ENCODE results near the gene GRID2.

The GRID2 gene

GRCh38 chr4:92262371-92262770 is 41.4 kb upstream of the GRID2 start:
- in situ Hi-C loops (cut with MboI; ENCODE audit: low sequenced_read_pairs, unreplicated experiment) = no loop called here
- TF ChIP-seq, protein P1, sequence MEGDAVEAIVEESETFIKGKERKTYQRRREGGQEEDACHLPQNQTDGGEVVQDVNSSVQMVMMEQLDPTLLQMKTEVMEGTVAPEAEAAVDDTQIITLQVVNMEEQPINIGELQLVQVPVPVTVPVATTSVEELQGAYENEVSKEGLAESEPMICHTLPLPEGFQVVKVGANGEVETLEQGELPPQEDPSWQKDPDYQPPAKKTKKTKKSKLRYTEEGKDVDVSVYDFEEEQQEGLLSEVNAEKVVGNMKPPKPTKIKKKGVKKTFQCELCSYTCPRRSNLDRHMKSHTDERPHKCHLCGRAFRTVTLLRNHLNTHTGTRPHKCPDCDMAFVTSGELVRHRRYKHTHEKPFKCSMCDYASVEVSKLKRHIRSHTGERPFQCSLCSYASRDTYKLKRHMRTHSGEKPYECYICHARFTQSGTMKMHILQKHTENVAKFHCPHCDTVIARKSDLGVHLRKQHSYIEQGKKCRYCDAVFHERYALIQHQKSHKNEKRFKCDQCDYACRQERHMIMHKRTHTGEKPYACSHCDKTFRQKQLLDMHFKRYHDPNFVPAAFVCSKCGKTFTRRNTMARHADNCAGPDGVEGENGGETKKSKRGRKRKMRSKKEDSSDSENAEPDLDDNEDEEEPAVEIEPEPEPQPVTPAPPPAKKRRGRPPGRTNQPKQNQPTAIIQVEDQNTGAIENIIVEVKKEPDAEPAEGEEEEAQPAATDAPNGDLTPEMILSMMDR (IDR thresholded peaks at IDR 0.05; ENCODE audit: borderline replicate concordance, control extremely low read depth, extremely low read depth, insufficient read depth, missing control alignments) = no peak
- no peak for DNase-seq (ENCODE audit: low spot score)

DNA sequence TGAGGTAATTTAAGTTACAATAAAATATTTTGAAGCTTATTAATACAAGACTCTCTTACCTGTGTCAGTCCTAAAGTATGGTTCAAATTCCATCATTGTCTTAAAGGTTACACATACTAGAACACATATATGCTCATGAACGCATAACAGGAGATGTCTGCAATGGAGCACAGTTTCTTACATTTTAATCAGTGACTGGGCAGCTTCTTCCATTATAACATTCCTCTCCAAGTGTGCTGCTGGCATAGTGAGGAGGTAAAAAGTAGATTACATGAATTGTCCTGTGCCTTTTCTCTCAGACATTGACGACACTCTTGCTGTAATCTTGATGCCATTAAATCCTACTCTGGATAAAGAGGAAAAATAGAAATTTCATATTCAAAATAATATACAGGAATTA is 40.8 kb upstream of the GRID2 start:
- no peak for DNase-seq (ENCODE audit: low spot score)
- in situ Hi-C loops (cut with MboI; ENCODE audit: low sequenced_read_pairs, unreplicated experiment) = no loop called here
- TF ChIP-seq, protein P1 (IDR thresholded peaks at IDR 0.05; ENCODE audit: borderline replicate concordance, control extremely low read depth, extremely low read depth, insufficient read depth, missing control alignments) = no peak

- in situ Hi-C loops (cut with MboI; ENCODE audit: low sequenced_read_pairs, unreplicated experiment) = no loop called here
- no peak for DNase-seq (ENCODE audit: low spot score)
- TF ChIP-seq, protein P1 (IDR thresholded peaks at IDR 0.05; ENCODE audit: borderline replicate concordance, control extremely low read depth, extremely low read depth, insufficient read depth, missing control alignments) = no peak
Measured at GRCh38 chr4:92263575-92263974, 40.2 kb upstream of the GRID2 start.

GRCh38 chr4:92264163-92264562 is 39.6 kb upstream of the GRID2 start:
- in situ Hi-C loops (cut with MboI; ENCODE audit: low sequenced_read_pairs, unreplicated experiment) = no loop called here
- TF ChIP-seq, protein P1 (IDR thresholded peaks at IDR 0.05; ENCODE audit: borderline replicate concordance, control extremely low read depth, extremely low read depth, insufficient read depth, missing control alignments) = no peak
- DNase-seq (ENCODE audit: low spot score) = no peak

DNA sequence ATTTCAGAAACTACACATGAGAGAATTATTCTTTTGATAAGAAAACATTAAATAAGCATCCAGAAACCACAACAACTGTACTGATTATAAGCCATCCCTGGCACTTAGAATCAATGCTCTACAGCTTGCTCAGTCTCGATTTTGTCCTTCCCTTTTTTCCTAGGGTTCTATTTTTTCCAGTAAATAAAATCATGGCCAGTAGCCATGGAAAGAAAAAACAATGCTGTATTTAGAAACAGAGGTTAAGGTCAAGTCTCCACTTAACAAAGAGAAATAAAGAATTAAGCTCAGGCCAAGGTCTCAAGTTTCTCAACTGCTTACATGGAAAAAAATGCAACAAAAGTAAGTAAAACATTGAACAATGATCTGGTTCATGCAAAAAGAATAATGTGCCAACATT is 38.7 kb upstream of the GRID2 start:
- no peak for DNase-seq (ENCODE audit: low spot score)
- TF ChIP-seq, protein P1 (IDR thresholded peaks at IDR 0.05; ENCODE audit: borderline replicate concordance, control extremely low read depth, extremely low read depth, insufficient read depth, missing control alignments) = no peak
- in situ Hi-C loops (cut with MboI; ENCODE audit: low sequenced_read_pairs, unreplicated experiment) = no loop called here

DNA sequence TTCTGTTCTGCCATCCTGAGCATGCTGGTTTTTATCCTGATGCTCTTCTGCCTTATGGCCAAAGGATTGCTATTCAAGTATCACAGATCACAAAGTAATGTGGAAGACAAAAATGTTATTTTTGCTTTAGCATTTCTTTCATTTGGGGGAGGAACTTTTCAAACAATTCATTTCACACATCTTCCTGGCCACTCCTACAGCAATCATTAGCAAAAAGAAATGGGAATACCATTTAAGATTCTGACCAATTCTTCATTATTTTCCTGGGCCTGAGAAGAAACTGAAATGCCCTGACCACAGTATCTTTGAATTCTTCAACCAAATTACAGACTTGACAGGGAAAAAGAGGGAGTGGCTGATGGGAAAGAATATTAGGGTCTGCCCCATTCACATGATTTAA is 38.0 kb upstream of the GRID2 start:
- TF ChIP-seq, protein P1 (IDR thresholded peaks at IDR 0.05; ENCODE audit: borderline replicate concordance, control extremely low read depth, extremely low read depth, insufficient read depth, missing control alignments) = no peak
- in situ Hi-C loops (cut with MboI; ENCODE audit: low sequenced_read_pairs, unreplicated experiment) = no loop called here
- no peak for DNase-seq (ENCODE audit: low spot score)

- DNase-seq (ENCODE audit: low spot score) = no peak
- in situ Hi-C loops (cut with MboI; ENCODE audit: low sequenced_read_pairs, unreplicated experiment) = no loop called here
- TF ChIP-seq, protein P1 (IDR thresholded peaks at IDR 0.05; ENCODE audit: borderline replicate concordance, control extremely low read depth, extremely low read depth, insufficient read depth, missing control alignments) = no peak
Measured at GRCh38 chr4:92266521-92266920, 37.2 kb upstream of the GRID2 start.
